Measurements from ENCODE around the gene ZNF536. TPM values are rescaled to one million over a fixed set of nuclear protein-coding genes. Genes with fewer than 3 reads are reported as not detected.
A peak's percentile ranks its signal among the peaks of the same experiment; 100 is the strongest.

The ZNF536 gene
- total RNA-seq, 1 experiment from 2014 or later = not detected

DNA sequence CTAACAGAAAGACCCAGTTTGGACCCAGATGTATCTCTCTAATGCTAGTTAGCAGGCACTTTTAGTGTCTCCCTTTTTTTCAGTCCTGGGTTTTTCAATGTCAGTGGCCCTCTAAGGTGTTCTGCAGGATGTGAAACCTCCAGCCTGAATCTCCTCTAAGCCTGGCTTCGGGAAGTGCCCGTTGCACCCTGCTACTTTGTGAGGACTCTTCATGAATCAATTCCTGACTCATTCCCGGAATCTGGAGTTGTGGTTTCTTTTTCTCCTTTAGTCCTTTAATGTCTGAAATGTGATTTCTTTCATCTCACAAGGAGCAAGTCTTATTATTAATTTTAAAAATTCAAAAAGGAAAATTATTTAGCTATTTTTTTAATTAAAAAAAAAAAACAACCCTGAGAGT, 116.0 kb downstream of the ZNF536 start:
- H3K9me2 ChIP-seq (ENCODE audit: insufficient read depth) = no peaks in the 10 kb centered on the region
- BruUV-seq (replicated peaks) = no TSS peak
- CTCF ChIA-PET = interaction anchor here (0.6 kb wide), 1 partner anchor 60 kb away, joined by 6 read pairs; no protein-coding TSS in a partner anchor

GRCh38 chr19:30490760-30491159, 118.6 kb downstream of the ZNF536 start:
- Histone ChIP-seq H3K36me3 (ENCODE audit: low read depth) (no peaks in the 10 kb centered on the region), H3K4me2 (no peak overlapping the region), H3K9me2 (ENCODE audit: insufficient read depth) (no peaks in the 10 kb centered on the region), H3K9me3 (ENCODE audit: insufficient read depth, low read depth) (no peaks in the 10 kb centered on the region), H3K79me2 (ENCODE audit: low read depth) (no peaks in the 10 kb centered on the region), H4K20me1 (ENCODE audit: insufficient read depth) (no peaks in the 10 kb centered on the region), H2AFZ (no peak overlapping the region), H3K27ac (no peak overlapping the region), H3K4me3 (no peak overlapping the region), H3F3A (ENCODE audit: insufficient read depth, low read depth) (no peaks in the 10 kb centered on the region), H3K4me1 (replicated peaks; ENCODE audit: insufficient read depth) (no peaks in the 10 kb centered on the region), H3K27me3 (ENCODE audit: insufficient read depth, low read depth) (peaks cover 73% of the 10 kb centered on the region)
- TF ChIP-seq, protein P1, sequence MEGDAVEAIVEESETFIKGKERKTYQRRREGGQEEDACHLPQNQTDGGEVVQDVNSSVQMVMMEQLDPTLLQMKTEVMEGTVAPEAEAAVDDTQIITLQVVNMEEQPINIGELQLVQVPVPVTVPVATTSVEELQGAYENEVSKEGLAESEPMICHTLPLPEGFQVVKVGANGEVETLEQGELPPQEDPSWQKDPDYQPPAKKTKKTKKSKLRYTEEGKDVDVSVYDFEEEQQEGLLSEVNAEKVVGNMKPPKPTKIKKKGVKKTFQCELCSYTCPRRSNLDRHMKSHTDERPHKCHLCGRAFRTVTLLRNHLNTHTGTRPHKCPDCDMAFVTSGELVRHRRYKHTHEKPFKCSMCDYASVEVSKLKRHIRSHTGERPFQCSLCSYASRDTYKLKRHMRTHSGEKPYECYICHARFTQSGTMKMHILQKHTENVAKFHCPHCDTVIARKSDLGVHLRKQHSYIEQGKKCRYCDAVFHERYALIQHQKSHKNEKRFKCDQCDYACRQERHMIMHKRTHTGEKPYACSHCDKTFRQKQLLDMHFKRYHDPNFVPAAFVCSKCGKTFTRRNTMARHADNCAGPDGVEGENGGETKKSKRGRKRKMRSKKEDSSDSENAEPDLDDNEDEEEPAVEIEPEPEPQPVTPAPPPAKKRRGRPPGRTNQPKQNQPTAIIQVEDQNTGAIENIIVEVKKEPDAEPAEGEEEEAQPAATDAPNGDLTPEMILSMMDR (conservative IDR thresholded peaks at IDR 0.05) = no peak
- no peak for TF ChIP-seq EZH2 (IDR thresholded peaks at IDR 0.05; ENCODE audit: low read depth)
- DNase-seq = no peak
- BruUV-seq (replicated peaks) = no TSS peak
- POLR2A ChIA-PET (ENCODE audit: unreplicated experiment) = no interaction called here
- intact Hi-C loops (cut with micrococcal nuclease; ENCODE audit: unreplicated experiment) = no loop called here
- CTCF ChIA-PET = no interaction called here

More for the DNA sequence above, 116.0 kb downstream of the ZNF536 start:
- Histone ChIP-seq H3K4me2 (no peak overlapping the region), H3F3A (ENCODE audit: insufficient read depth, low read depth) (no peaks in the 10 kb centered on the region), H3K27me3 (ENCODE audit: insufficient read depth, low read depth) (peaks cover 52% of the 10 kb centered on the region), H3K36me3 (ENCODE audit: low read depth) (no peaks in the 10 kb centered on the region), H4K20me1 (ENCODE audit: insufficient read depth) (no peaks in the 10 kb centered on the region), H3K4me1 (replicated peaks; ENCODE audit: insufficient read depth) (no peaks in the 10 kb centered on the region), H2AFZ (no peak overlapping the region), H3K79me2 (ENCODE audit: low read depth) (no peaks in the 10 kb centered on the region), H3K9me3 (ENCODE audit: insufficient read depth, low read depth) (no peaks in the 10 kb centered on the region), H3K27ac (no peak overlapping the region), H3K4me3 (no peak overlapping the region)
- POLR2A ChIA-PET (ENCODE audit: unreplicated experiment) = no interaction called here
- DNase-seq = no peak
- intact Hi-C loops (cut with micrococcal nuclease; ENCODE audit: unreplicated experiment) = no loop called here
- TF ChIP-seq EZH2 (IDR thresholded peaks at IDR 0.05; ENCODE audit: low read depth) = no peak
- TF ChIP-seq, protein P1 (conservative IDR thresholded peaks at IDR 0.05) = no peak

- DNase-seq = peak in 1 of 2 experiments; percentile 12
- ChIA-PET POLR2A (ENCODE audit: unreplicated experiment) (no interaction called here), CTCF (no interaction called here)
- no peak for TF ChIP-seq EZH2 (IDR thresholded peaks at IDR 0.05; ENCODE audit: low read depth)
- TF ChIP-seq, protein P1 (conservative IDR thresholded peaks at IDR 0.05) = no peak
- H3F3A ChIP-seq (ENCODE audit: insufficient read depth, low read depth) = no peaks in the 10 kb centered on the region
- H3K27ac ChIP-seq = no peak overlapping the region
- H3K4me1 ChIP-seq (replicated peaks; ENCODE audit: insufficient read depth) = no peaks in the 10 kb centered on the region
- no peaks in the 10 kb centered on the region for H4K20me1 ChIP-seq (ENCODE audit: insufficient read depth)
- H2AFZ ChIP-seq = no peak overlapping the region
- H3K9me3 ChIP-seq (ENCODE audit: insufficient read depth, low read depth) = no peaks in the 10 kb centered on the region
- intact Hi-C loops (cut with micrococcal nuclease; ENCODE audit: unreplicated experiment) = no loop called here
- no TSS peak for BruUV-seq (replicated peaks)
- no peak overlapping the region for H3K4me3 ChIP-seq
- H3K9me2 ChIP-seq (ENCODE audit: insufficient read depth) = no peaks in the 10 kb centered on the region
- H3K36me3 ChIP-seq (ENCODE audit: low read depth) = no peaks in the 10 kb centered on the region
- no peak overlapping the region for H3K4me2 ChIP-seq
- H3K79me2 ChIP-seq (ENCODE audit: low read depth) = no peaks in the 10 kb centered on the region
- peaks cover 65% of the 10 kb centered on the region for H3K27me3 ChIP-seq (ENCODE audit: insufficient read depth, low read depth)
Measured at GRCh38 chr19:30492586-30493270, 120.5 kb downstream of the ZNF536 start.
